Vagina (tissue), 1 donor: ENCODE data around the gene GLOD4. TPM values are rescaled to one million over a fixed set of nuclear protein-coding genes. Genes with fewer than 3 reads are reported as not detected.

ENCODE experiments used
- total RNA-seq: library from RNA; depleted of rRNA; stranded (reverse); fragments of >200 nt; gene quantifications from one replicate; pipeline ENCODE4 v1.2.3, GENCODE V29; 2016

Gene GLOD4
- total RNA-seq, 1 donor from 2014 or later: 36.8 TPM

Other genes starting within 250 kb of the GLOD4 start
- gene VPS53, start 67.4 kb downstream of the GLOD4 start, total RNA-seq: 44.0 TPM
- 18.7 TPM for gene TLCD3A, start 49.7 kb downstream of the GLOD4 start, total RNA-seq
- gene GEMIN4, start 30.0 kb downstream of the GLOD4 start, total RNA-seq: 22.3 TPM
- gene MRM3, start 73 bp upstream of the GLOD4 start, total RNA-seq: 3.7 TPM
- 51.6 TPM for gene NXN, start 197.5 kb upstream of the GLOD4 start, total RNA-seq
- 8.8 TPM for gene TIMM22, start 214.8 kb upstream of the GLOD4 start, total RNA-seq